ENCODE measurements around the gene UBLCP1.
"Not testable (repeated sequence)": the region's sequence is repeated elsewhere in the genome, so short reads cannot be mapped to it uniquely, and the experiment has no call there.

UBLCP1 gene

DNA sequence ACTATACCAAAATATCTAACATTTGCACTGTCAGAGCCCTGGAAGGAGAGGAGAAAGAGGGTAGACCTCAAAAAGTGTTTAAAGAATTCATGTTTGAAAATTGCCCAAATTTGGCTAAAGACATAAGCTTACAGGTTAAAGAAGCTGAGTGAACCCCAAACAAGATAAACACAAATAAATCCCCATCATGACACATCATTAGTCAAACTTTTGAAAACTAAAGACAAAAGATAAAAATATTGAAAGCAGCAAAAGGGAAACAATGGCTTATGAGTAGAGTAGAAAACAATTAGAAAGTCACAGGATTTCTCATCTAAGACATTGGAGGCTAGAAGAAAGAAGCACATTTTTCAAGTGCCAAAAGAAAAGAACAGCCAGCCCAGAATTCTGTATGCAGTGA, 6.1 kb upstream of the UBLCP1 start:
- no peak for DNase-seq

GRCh38 chr5:159257629-159258283, 5.3 kb upstream of the UBLCP1 start:
- no peak for DNase-seq

- DNase-seq, result no peak
Observed at GRCh38 chr5:159258361-159258760, 4.7 kb upstream of the UBLCP1 start.

GRCh38 chr5:159260212-159260611, 2.9 kb upstream of the UBLCP1 start:
- not testable (repeated sequence) for DNase-seq

DNA sequence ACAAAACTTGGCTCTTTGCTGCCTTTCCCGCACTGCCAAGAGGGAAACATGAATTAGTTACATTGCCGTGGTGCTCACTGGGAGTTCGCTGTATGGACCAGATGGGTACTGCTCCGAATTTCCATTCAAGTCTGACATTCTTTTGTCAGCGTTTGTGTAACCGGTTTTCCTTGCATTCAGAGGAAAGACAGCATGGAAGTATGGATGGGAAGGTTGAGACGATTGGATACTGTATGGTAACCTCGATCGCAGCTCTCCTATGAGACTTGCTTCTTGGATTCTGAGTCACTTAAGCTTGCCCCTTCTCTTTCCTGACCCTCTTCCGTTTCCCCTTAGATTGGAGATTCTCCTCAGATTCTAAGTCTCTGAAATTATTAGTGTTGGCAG, 625 bp upstream of the UBLCP1 start:
- no peak for DNase-seq

DNA sequence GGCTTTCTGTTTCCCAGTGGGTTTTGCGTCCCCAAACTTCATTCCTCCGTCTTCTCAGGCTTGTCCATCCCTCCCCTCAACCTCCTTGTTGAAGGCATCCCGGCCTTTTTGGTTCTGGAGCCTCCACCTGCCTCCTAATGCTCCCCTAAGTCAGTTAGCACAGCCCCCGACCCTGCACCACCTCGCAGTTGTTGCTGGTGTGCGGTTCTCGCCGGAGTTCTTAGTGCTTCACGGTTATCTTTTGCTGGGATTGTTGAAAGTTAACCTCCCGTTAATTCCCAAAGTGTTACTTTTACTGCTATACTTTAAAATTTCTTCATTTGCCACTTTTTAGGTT, 447 bp downstream of the UBLCP1 start:
- no peak for DNase-seq

GRCh38 chr5:159266764-159267163, 3.7 kb downstream of the UBLCP1 start:
- not testable (repeated sequence) for DNase-seq

DNA sequence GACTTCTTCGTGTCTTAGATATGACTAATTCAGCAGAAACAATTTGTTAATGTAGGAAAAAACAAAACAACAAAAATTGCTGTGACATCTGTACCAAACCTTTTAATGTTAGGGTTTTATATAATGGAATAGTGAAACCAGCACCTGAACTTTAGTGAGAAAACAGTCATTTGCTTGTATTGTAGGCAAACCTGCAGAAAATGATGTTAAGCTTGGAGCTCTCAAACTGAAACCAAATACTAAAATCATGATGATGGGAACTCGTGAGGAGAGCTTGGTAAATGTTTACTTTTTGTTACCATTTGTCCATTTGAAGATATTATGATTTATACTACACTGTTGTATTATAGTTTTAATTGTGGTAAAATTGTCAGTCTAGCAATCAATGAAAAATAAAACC, 6.6 kb downstream of the UBLCP1 start:
- DNase-seq, result no peak

GRCh38 chr5:159273923-159274322, 10.8 kb downstream of the UBLCP1 start:
- no peak for DNase-seq

DNA sequence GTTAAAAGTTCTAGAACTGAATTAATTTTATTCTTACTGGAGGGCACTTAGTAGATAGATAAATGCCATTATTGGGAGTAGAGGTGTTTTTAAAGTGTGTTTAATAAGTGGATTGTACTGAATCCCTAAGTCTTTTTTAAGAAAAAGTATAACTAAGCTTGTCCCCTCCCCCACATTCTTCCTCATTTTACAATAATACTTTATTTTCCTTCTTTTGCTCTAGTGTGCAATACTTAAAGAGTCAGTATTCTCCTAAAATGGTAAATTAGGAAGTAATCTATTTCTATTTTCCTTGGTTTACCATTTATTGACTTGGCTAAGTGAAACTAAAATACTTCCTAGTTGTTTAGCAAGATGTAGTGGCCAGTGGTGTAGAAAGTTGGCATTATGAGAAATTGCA, 11.6 kb downstream of the UBLCP1 start:
- DNase-seq, result no peak

- DNase-seq, result no peak
Observed at GRCh38 chr5:159286420-159287035, 23.4 kb downstream of the UBLCP1 start.

- DNase-seq, result no peak
Observed at GRCh38 chr5:159290741-159291140, 27.7 kb downstream of the UBLCP1 start.

DNA sequence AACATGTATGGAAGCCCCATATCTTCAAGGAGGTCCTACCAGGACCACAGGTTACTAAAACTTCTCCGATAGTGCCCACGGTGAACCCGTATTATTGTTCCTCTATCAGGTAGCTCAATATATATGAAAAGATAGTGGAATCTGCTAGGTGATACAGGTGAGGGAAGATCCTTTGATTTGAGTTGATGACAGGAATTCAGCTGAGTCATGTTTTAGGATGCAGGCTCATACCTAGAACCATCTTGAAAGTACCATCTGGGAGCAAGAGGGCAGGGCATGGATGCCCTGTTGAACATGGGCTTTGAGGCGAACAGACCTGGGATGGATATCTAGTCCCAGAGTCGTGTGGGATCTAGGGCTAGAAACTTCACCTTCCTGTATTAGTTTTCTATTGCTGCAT, 31.8 kb downstream of the UBLCP1 start:
- DNase-seq, result no peak

- DNase-seq, result not testable (repeated sequence)
Observed at GRCh38 chr5:159297300-159297699, 34.2 kb downstream of the UBLCP1 start.

DNA sequence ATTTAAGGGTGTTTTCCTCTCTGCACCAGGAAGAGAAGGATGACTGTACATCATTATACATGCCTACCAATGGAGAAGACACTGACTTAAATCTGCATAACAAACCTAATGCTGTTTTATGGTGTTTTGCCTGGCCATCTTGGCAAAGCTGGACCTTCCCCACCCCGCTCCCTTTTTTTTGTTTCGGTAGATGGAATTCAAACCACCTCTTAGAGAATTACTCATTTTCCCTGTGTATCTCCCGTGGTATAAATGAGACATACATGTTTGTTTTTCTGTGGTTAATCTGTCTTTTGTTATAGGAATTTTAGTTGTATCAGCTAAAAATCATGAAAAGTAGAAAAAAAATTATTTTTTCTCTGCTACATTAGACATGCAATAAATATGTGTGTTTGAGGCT, 38.4 kb downstream of the UBLCP1 start:
- DNase-seq, result no peak

GRCh38 chr5:159301929-159302860, 39.1 kb downstream of the UBLCP1 start:
- DNase-seq, result not testable (repeated sequence)

DNA sequence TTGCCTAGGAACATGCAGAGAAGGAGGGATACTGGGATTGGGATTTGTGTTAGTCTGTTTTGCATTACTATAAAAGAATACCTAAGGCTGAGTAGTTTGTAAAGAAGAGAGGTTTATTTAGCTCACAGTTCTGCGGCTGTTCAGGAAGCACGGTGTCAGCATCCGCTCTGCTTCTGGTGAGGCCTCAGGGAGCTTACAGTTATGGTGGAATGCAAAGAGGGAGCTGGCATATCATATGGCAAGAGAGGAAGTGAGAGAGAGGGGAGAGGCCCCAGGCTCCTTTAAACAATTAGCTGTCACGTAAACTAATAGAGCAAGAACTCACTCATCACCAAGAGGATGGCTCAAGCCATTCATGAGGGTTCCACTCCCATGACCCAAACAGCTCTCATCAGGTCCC, 40.2 kb downstream of the UBLCP1 start:
- no peak for DNase-seq

- no peak for DNase-seq
Observed at GRCh38 chr5:159304961-159305595, 42.0 kb downstream of the UBLCP1 start.

- DNase-seq, result no peak
Observed at GRCh38 chr5:159309689-159310433, 46.8 kb downstream of the UBLCP1 start.

DNA sequence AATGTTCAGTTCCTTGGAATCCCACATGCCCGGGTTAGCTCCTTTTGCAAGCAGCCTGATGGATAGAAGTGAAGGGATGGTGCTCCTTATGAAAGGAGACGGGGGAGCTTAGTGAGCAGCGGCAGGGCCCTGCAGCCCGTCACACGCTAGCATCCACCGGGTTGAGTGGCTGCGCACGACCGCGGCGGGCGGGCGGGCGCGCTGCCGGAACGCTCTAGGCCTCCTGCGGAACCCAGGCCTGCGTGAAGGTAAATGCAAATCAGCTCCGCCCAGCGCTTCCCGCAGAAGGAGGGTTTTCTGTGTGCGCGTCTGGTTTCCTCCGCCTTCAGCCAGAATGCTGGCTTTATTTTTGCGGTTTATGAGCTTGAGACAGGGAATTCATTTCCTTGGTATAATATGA, 47.4 kb downstream of the UBLCP1 start:
- DNase-seq, result no peak

DNA sequence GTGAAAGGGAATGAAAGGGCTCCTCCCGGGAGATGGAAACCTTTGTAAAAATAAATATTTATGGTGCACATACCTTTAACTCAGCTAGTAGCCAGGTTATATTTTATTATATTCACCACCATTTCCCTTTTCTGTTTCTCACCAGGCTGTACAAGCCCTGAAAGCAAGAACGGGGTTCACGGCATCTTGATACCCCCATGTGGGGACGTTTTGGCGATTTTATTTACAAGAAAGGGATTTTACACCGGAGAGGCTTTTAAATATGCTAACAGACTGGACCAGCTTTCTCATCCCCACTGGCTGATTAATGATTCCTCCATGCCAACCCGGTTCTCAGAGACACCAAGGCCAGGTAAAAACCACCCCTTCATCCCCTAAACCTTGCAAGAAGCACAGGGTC, 48.0 kb downstream of the UBLCP1 start:
- DNase-seq, result no peak

DNA sequence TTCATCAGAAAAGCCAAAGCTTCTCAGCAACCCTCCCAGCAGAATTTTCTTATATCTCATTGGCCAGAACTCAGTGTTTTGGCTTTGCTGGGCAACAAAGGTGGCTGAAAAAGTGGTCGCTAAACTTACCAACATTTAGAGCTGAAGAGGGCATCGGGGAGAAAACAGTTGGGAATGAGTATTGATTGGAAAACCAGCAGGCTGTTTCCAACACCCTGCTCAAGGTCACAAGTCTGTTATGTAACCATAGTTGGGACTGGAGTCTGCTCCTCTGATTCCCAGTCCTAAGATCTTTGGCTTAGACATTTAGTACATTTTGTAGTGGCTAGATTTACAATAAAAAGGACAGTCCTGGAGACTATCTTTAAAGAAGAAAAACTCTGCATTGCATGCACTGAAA, 50.1 kb downstream of the UBLCP1 start:
- no peak for DNase-seq

Data from NCI-H1092 treated with DMSO at 0.1 percent for 48 hours (cell line).